ENCODE results near the gene CACNA1B. TPM values are rescaled to one million over a fixed set of nuclear protein-coding genes. Genes with fewer than 3 reads are reported as not detected.
"Not testable (repeated sequence)": the region's sequence is repeated elsewhere in the genome, so short reads cannot be mapped to it uniquely, and the experiment has no call there.

CACNA1B gene
- total RNA-seq, 1 experiment from 2014 or later: not detected

GRCh38 chr9:138019514-138019913 lies 141.9 kb downstream of the CACNA1B start:
- not testable (repeated sequence) for H4K20me1 ChIP-seq (ENCODE audit: insufficient read depth, low read depth, low read length); H3K9me2 ChIP-seq (replicated peaks; ENCODE audit: insufficient read depth, low read length); H3K27me3 ChIP-seq (ENCODE audit: low read length); H3K4me1 ChIP-seq (ENCODE audit: low read length); H3K36me3 ChIP-seq (ENCODE audit: insufficient read depth, low read length); H3K4me3 ChIP-seq (ENCODE audit: low read length); H3K9ac ChIP-seq (ENCODE audit: low read length); H3K4me2 ChIP-seq (ENCODE audit: low read depth, low read length, poor library complexity, severe bottlenecking); H2AFZ ChIP-seq (ENCODE audit: low read length); H3K27ac ChIP-seq (ENCODE audit: low read length); H3K79me2 ChIP-seq (ENCODE audit: low read length); H3K9me3 ChIP-seq (ENCODE audit: low read length); DNase-seq

DNA sequence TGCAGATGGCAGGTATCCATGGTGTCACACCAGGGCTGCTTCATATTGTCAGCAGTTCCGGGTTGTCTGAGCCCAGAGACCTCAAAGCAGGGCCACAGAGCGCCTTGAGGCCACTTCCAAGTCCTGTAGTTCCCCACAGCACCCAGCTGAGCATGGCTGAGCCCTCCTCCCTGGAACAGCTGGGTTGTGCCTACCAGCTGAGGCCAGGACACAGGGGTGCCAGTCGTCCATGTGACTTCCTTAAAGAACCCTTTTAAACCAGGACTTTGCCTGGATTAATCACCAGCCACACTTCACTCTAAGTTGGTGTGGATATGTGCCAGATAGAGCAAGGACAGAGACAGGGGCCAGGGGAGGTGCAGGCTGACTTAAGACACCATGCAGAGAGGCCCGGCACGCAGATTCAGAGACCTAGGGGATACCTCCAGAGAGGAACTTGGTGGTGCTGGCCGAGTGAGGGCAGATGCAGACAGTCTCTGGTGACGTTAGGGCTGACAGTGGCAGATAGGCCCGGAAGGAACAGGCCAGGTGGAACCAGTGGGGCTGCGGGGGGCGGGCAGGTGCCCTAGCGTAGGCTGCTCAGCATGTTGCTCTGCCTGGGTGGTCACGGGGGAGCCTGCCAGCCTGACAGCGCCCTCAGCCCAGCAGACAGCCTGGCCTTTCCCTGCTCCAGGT lies 142.7 kb downstream of the CACNA1B start:
- Histone ChIP-seq H3K36me3 (ENCODE audit: insufficient read depth, low read length) (no peaks in the 10 kb centered on the region), H3K4me2 (ENCODE audit: low read depth, low read length, poor library complexity, severe bottlenecking) (no peak overlapping the region), H3K9ac (ENCODE audit: low read length) (no peak overlapping the region), H3K27ac (ENCODE audit: low read length) (no peak overlapping the region), H3K4me1 (ENCODE audit: low read length) (no peaks in the 10 kb centered on the region), H3K27me3 (ENCODE audit: low read length) (no peaks in the 10 kb centered on the region), H4K20me1 (ENCODE audit: insufficient read depth, low read depth, low read length) (no peaks in the 10 kb centered on the region), H3K9me2 (replicated peaks; ENCODE audit: insufficient read depth, low read length) (no peaks in the 10 kb centered on the region), H2AFZ (ENCODE audit: low read length) (no peak overlapping the region), H3K79me2 (ENCODE audit: low read length) (no peaks in the 10 kb centered on the region), H3K9me3 (ENCODE audit: low read length) (no peaks in the 10 kb centered on the region), H3K4me3 (ENCODE audit: low read length) (no peak overlapping the region)
- DNase-seq: no peak

- Histone ChIP-seq H3K79me2 (ENCODE audit: low read length) (no peaks in the 10 kb centered on the region), H3K9me3 (ENCODE audit: low read length) (no peaks in the 10 kb centered on the region), H4K20me1 (ENCODE audit: insufficient read depth, low read depth, low read length) (no peaks in the 10 kb centered on the region), H3K9ac (ENCODE audit: low read length) (no peak overlapping the region), H3K36me3 (ENCODE audit: insufficient read depth, low read length) (no peaks in the 10 kb centered on the region), H3K4me1 (ENCODE audit: low read length) (no peaks in the 10 kb centered on the region), H3K9me2 (replicated peaks; ENCODE audit: insufficient read depth, low read length) (no peaks in the 10 kb centered on the region), H3K27ac (ENCODE audit: low read length) (no peak overlapping the region), H3K27me3 (ENCODE audit: low read length) (no peaks in the 10 kb centered on the region), H2AFZ (ENCODE audit: low read length) (no peak overlapping the region), H3K4me3 (ENCODE audit: low read length) (no peak overlapping the region), H3K4me2 (ENCODE audit: low read depth, low read length, poor library complexity, severe bottlenecking) (no peak overlapping the region)
- DNase-seq: no peak
These were observed 143.2 kb downstream of the CACNA1B start for GRCh38 chr9:138020795-138021182.

GRCh38 chr9:138021251-138022056 lies 143.9 kb downstream of the CACNA1B start:
- Histone ChIP-seq H3K9me3 (ENCODE audit: low read length) (no peaks in the 10 kb centered on the region), H4K20me1 (ENCODE audit: insufficient read depth, low read depth, low read length) (no peaks in the 10 kb centered on the region), H3K4me3 (ENCODE audit: low read length) (no peak overlapping the region), H2AFZ (ENCODE audit: low read length) (no peak overlapping the region), H3K4me1 (ENCODE audit: low read length) (no peaks in the 10 kb centered on the region), H3K36me3 (ENCODE audit: insufficient read depth, low read length) (no peaks in the 10 kb centered on the region), H3K9me2 (replicated peaks; ENCODE audit: insufficient read depth, low read length) (no peaks in the 10 kb centered on the region), H3K27me3 (ENCODE audit: low read length) (no peaks in the 10 kb centered on the region), H3K4me2 (ENCODE audit: low read depth, low read length, poor library complexity, severe bottlenecking) (no peak overlapping the region), H3K79me2 (ENCODE audit: low read length) (no peaks in the 10 kb centered on the region), H3K9ac (ENCODE audit: low read length) (no peak overlapping the region), H3K27ac (ENCODE audit: low read length) (no peak overlapping the region)
- no peak for DNase-seq

DNA sequence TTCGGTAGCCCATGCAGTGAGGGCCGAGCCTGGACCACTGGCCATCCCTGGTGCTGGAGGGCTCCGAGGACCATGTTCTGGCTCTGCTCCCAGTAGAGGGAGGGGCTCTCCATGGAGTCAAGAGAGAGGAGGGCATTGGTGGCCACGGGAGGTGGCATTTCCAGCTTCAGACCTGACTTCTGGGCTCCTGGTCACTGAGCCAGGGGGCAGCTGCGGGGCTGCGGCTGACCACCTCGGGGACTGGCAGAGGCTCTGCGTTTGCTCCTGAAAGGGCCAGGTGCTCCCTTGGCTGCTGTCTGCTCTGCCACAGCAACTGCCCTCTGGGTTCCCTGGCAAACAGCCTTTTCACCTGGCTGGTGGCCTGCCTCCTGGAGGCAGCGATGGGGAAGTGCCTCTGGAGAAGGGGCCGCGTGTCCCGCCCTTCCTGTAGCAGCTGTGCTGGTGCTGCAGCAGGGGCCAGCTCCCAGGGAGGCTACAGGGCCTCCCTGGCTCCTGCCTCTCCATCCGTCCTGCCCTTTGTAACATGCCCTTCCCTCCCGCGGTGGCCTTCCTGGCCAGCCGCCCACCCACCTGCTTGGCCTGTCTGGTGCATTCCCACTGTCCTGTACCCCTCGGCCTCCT lies 144.6 kb downstream of the CACNA1B start:
- no peaks in the 10 kb centered on the region for H3K27me3 ChIP-seq (ENCODE audit: low read length)
- no peaks in the 10 kb centered on the region for H3K9me3 ChIP-seq (ENCODE audit: low read length)
- no peaks in the 10 kb centered on the region for H3K9me2 ChIP-seq (replicated peaks; ENCODE audit: insufficient read depth, low read length)
- DNase-seq: no peak
- no peak overlapping the region for H3K9ac ChIP-seq (ENCODE audit: low read length)
- no peaks in the 10 kb centered on the region for H4K20me1 ChIP-seq (ENCODE audit: insufficient read depth, low read depth, low read length)
- H3K79me2 ChIP-seq (ENCODE audit: low read length): no peaks in the 10 kb centered on the region
- H3K36me3 ChIP-seq (ENCODE audit: insufficient read depth, low read length): no peaks in the 10 kb centered on the region
- H3K4me2 ChIP-seq (ENCODE audit: low read depth, low read length, poor library complexity, severe bottlenecking): no peak overlapping the region
- no peak overlapping the region for H3K27ac ChIP-seq (ENCODE audit: low read length)
- no peak overlapping the region for H2AFZ ChIP-seq (ENCODE audit: low read length)
- no peak overlapping the region for H3K4me3 ChIP-seq (ENCODE audit: low read length)
- no peaks in the 10 kb centered on the region for H3K4me1 ChIP-seq (ENCODE audit: low read length)

GRCh38 chr9:138022756-138023393 lies 145.3 kb downstream of the CACNA1B start:
- Histone ChIP-seq H3K27ac (ENCODE audit: low read length) (no peak overlapping the region), H3K9me3 (ENCODE audit: low read length) (no peaks in the 10 kb centered on the region), H3K27me3 (ENCODE audit: low read length) (no peaks in the 10 kb centered on the region), H2AFZ (ENCODE audit: low read length) (no peak overlapping the region), H3K9me2 (replicated peaks; ENCODE audit: insufficient read depth, low read length) (no peaks in the 10 kb centered on the region), H3K36me3 (ENCODE audit: insufficient read depth, low read length) (no peaks in the 10 kb centered on the region), H3K9ac (ENCODE audit: low read length) (no peak overlapping the region), H3K4me1 (ENCODE audit: low read length) (no peaks in the 10 kb centered on the region), H4K20me1 (ENCODE audit: insufficient read depth, low read depth, low read length) (no peaks in the 10 kb centered on the region), H3K79me2 (ENCODE audit: low read length) (no peaks in the 10 kb centered on the region), H3K4me2 (ENCODE audit: low read depth, low read length, poor library complexity, severe bottlenecking) (no peak overlapping the region), H3K4me3 (ENCODE audit: low read length) (no peak overlapping the region)
- no peak for DNase-seq

DNA sequence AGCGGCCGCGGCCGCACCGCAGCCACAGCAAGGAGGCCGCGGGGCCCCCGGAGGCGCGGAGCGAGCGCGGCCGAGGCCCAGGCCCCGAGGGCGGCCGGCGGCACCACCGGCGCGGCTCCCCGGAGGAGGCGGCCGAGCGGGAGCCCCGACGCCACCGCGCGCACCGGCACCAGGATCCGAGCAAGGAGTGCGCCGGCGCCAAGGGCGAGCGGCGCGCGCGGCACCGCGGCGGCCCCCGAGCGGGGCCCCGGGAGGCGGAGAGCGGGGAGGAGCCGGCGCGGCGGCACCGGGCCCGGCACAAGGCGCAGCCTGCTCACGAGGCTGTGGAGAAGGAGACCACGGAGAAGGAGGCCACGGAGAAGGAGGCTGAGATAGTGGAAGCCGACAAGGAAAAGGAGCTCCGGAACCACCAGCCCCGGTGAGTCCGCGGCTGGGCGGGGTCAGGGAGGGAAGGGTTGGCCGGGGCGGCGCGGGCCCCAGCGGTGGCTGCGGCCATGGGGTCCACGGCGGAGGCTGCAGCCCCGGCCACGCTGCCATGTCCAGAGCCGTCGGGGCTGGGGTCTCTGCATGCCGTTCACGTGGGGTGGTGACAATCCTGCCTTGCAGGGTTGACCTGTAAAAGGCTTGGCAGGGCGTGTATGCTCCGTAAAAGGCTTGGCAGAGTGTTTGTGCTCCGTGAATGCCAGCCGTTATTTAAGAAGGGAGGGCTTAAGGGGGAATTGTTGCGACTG lies 146.0 kb downstream of the CACNA1B start:
- Histone ChIP-seq H2AFZ (ENCODE audit: low read length) (no peak overlapping the region), H3K36me3 (ENCODE audit: insufficient read depth, low read length) (no peaks in the 10 kb centered on the region), H3K27me3 (ENCODE audit: low read length) (no peaks in the 10 kb centered on the region), H3K79me2 (ENCODE audit: low read length) (no peaks in the 10 kb centered on the region), H3K4me3 (ENCODE audit: low read length) (no peak overlapping the region), H3K4me2 (ENCODE audit: low read depth, low read length, poor library complexity, severe bottlenecking) (no peak overlapping the region), H3K9me3 (ENCODE audit: low read length) (0 out of 2 replicates have a peak, but pooled peaks cover 3% of the 10 kb centered on the region), H3K4me1 (ENCODE audit: low read length) (no peaks in the 10 kb centered on the region), H4K20me1 (ENCODE audit: insufficient read depth, low read depth, low read length) (no peaks in the 10 kb centered on the region), H3K27ac (ENCODE audit: low read length) (no peak overlapping the region), H3K9me2 (replicated peaks; ENCODE audit: insufficient read depth, low read length) (no peaks in the 10 kb centered on the region), H3K9ac (ENCODE audit: low read length) (no peak overlapping the region)
- no peak for DNase-seq

All from Karpas-422 (cell line).